ENCODE data around the gene BLOC1S6.

DNA sequence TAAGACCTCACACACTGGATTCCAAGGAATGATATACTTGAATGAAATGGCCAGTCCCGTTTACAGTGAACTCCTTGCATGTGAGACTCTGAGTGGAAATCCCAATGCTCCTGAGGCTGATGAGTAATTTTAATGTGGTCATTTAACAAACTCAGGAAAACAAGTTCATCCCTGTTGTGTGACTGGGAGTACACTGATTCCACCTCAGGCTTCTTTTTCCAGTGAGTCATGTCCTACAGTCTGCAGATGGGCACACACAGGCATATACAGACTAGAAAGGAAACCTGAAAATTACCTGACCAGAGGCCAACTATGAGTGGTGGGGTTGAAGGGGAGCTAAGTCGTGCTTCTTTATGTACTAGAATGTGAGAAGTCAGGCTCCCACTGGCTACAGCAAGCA, 53.4 kb downstream of the BLOC1S6 start:
- TF ChIP-seq TRIM28 (IDR thresholded peaks at IDR 0.05) = no peak
- TF ChIP-seq CHD2 (IDR thresholded peaks at IDR 0.05; ENCODE audit: low read depth, low read length) = no peak
- TF ChIP-seq ZBTB1 (CRISPR knock-in tag; IDR thresholded peaks at IDR 0.05; ENCODE audit: borderline replicate concordance, low read depth) = no peak

All from K562 (cell line).